Stimulated activated CD4-positive, alpha-beta T cell treated with anti-CD3 and anti-CD28 coated beads, TNF-alpha, amount 100 ng/mL, for 1 hour (primary cell): ENCODE measurements around the gene PAAF1.

Source experiments
- DNase-seq, 3 donors: peaks; one replicate each; pipeline ENCODE4 v3.0.0-alpha.2; 2020; ENCODE audit warnings: low read depth in 3 of 3, low spot score in 1 of 3

PAAF1 gene, protein sequence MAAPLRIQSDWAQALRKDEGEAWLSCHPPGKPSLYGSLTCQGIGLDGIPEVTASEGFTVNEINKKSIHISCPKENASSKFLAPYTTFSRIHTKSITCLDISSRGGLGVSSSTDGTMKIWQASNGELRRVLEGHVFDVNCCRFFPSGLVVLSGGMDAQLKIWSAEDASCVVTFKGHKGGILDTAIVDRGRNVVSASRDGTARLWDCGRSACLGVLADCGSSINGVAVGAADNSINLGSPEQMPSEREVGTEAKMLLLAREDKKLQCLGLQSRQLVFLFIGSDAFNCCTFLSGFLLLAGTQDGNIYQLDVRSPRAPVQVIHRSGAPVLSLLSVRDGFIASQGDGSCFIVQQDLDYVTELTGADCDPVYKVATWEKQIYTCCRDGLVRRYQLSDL

DNA sequence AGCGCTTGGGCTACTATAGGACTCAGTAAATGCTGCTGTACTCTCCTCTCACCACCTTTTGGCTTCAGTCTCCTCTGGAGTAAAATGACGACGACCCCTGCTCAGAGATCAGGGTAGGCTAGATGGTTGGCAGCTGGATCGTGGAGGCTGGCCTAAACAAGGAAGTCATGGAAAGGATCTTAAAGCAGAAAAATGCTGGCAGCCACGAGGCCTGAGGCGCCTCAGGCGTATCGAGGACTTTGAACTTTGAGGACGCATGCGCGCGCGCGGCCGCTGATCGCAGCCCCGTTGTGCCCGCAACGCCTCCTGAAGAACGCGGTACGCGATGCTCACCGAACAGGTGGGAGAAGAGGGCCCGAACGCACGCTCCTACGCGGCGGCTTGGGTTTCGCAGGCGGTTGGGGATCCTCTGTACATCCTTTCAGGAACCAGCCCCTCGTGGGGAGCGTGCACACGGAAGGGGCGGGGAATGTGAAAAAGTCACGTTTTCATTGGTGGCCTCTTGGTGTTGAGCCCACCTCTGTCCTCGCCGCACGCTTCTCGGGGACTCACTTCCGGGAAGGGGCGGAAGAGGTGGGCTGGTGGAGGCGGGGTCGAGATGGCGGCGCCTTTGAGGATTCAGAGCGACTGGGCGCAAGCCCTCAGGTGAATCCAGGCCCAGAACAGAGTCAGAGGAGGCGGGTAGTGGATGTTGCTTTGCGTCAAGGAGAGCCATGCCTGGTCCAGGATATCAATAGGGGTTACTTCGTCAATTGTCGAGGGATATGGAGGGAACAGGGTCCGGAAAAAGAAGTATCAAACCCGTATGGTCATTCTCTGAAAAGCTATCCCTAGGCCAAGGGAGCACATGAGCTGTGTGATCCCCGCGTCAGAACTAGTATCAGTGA, at the start of gene PAAF1, which contains the start of gene COA4:
PAAF1 (plus strand) TSS at position 576 of the 887 bp plus-strand sequence; CDS start at position 599, 23 bp downstream.
COA4 (minus strand) TSS at position 423 of the 887 bp plus-strand sequence. CDS start 3,468 bp downstream, outside the sequence.
- peak; percentile 80 to 81 (median 81) for DNase-seq

DNA sequence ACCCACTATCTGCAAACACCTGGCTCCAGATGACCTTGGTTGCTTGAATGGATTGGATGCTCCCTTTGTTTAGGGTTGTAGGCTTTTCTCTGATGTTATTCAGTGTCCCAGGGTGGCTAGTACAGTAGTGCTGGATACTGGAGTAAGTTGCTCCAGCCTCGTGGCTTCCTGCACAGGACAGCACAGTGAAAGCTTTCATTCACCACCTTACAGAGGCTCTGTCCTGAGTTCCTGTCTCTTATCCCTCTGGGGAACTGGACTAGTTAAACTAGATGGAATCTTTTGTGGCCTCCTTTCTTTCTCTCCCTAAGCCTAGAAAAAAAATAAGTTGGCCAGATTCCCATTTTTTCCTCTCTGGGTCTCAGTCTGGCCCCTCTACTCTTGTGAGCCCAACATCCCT, 46.5 kb upstream of the PAAF1 start:
- no peak for DNase-seq

DNA sequence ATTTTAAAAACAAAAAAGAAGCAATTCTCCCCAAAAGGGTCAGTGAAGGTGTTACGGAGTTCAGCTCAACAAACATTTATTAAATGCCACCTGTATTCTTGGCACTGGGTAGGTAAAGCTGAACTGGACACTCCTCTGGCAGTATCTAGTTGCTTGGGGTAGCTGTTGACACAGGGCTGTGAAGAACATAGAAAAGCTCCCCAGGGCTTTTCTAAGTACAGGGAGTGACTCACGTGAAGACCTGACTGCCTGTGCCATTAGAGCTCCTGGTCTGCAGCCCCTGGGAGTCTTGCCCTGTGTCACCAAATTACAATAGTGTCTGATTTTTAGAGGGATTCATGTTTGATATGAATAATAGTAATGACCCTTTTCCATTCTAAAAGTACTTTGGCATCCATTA, 43.7 kb upstream of the PAAF1 start:
- DNase-seq = no peak

DNA sequence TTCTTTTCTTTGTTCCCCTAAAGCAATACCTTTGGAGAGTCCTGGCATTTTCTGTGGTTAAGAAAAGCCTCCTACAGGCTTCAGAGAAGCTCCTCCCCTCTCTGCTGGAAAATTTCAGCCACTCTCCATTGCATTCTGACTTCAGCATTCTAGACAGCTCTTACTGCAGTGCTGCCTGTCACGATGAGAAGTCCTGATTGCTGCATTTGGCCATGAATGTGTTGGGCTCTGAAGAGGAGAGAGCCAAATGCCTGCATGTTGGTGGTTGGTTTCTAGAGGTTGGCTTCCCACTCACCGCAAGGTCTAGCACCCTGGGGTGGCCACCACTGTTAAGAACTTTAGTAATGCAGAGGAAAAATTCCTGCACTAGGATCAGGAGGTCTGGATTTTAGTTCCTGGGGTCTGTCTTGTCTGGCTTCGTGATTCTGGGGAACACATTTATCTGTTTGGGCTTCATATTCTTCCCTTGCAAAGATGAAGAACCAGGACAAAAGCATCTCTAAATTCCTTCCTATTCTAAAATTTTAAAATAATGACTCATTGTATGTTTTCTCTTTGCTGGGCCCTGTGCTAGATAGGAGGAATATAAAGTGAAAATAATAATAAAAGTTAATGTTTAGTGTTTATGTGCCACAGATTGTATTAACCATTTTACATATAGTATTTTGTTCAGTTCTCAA, 38.2 kb upstream of the PAAF1 start:
- no peak for DNase-seq

DNA sequence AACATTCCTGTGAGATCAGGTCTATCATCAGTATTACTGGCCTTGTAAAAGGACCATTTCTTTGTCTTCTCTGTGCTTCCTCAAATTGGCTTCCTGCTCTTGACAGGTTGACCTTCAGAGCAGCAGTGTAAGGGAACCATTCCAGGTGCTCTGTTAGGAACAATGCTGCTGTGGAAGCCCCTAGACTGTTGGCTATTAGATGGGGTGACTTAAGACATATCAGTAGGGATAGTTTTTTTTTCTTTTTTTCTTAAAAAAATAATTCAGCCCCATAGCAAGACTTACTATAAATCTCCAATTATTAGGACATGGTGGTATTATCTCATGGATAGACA, 37.7 kb upstream of the PAAF1 start:
- no peak for DNase-seq

DNA sequence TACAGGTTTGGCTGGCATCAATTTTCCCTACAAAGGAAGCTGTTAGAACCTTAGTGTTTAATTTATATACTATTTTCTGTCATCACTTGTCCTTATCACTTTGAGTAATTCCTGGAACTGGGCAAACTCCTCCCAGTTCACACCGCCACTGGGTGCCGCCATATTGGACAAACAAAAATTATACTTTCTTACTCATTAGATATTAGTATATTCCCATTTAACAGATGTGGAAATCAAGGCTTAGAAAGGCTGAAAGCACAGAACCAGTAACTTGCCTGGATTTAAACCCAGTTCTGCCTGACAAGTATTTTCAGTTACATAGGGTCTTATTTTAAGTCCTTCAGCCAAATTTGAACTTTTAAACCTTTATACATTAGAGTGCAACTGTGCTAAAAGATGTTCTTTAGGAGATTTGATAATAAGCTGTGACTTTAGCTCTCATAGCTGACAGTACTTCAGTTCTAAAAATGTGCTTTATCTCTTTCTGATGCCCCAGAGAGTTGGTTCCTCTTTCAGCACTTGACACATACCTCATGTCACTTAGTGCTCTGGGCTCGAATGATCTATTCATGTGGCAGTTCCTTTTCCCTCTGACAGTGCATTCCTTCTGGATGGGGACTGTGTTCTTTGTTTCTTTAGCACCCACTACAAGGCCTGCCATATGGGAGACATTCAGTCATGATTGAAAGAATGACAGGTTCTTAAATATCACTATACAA, 25.6 kb upstream of the PAAF1 start:
- DNase-seq = no peak

DNA sequence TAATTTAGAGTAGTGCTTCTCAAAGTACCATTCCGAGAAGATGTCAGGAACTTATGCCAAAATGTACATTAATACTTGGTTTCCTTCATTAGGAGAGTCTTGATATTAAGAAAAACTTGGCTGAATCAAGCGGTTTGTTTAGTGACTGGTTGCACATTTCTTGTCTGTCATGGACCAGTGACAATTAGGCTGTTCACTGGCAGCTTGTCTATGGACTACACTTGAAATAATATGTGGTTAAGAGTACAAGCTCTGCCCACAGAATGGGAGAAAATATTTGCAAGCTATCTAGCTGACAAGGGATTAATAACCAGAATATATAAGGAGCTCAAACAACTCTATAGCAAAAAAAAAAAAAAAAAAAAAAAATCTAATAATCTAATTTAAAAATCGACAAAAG, 24.8 kb upstream of the PAAF1 start:
- no peak for DNase-seq

DNA sequence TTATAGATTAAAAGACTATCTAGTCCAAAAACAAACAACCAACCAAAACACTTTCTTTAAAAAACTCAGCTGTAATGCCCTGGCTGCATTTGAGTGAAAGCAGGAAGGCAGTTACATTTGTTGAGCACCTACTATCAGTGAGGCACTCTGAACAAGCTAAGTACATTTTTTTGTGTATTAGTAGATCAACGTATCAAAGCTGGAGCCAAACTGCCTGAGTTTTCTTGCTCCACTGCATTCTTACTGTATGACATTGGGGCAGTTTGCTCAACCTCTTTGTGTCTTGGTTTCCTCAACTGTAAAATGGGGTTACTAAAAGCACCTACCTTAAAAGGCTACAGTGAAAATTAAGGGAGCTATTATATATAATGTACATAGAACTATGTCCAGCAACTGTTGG, 22.1 kb upstream of the PAAF1 start:
- DNase-seq = no peak

DNA sequence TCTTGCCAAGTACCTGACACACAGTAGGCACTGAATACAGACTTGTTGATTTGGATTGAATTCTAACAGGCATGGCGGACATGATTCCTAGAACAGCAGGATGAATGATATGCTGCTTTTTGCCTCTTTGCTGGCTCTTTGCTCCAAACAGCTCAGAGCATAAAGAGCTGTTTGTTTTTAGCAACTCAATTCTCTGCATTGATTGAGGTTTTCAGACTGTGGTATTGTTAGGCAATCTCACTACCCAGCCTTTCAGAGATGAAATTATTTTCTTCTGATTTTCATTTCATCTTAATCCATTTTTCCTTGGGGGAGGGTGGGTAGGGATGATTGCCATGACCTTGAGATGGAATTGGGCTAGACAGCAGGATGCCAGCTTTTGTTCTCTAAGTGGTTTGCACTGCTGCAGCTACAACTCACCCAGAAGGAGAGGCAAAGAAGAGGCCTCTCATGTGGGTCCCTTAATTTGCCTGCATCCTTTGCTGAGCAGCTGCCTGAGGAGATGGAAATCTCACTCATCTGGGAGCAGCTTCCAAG, 20.7 kb upstream of the PAAF1 start:
- DNase-seq = no peak

DNA sequence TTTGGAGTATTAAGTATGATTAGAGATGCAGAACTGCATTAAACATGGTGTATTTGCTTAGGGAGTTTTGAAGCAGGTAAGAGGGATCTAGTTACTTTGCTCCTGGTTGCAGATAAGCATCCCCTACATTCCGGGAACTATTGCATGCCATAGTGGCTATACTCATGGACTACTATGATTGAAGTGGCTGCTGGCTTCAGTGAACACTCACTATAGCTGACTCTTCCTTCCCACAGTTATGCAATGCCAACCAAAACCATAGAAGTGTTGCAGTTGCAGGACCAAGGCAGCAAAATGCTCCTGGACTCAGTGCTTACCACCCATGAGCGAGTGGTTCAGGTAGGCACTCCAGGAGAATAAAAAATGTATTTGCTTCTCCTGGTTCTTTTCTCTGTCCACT, 17.1 kb upstream of the PAAF1 start:
- no peak for DNase-seq

DNA sequence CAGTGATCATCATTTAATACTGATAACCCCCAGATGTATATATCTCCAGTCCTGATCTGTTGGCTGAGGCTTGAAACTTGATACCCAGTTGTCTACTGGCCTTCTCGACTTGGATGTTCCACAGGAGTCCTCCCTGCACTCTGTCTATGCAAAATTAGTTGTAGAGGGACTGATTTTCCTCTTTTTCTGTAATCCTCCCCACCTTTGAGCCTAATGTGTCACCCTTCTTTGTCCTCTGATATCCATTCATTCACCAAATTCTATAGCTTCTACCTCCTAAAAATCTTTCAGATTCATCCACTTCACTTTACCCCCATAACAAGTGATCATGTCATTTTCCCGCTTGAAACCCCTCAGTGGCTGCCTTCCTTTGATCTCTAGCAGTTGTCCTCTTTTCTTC, 16.6 kb upstream of the PAAF1 start:
- DNase-seq = no peak

DNA sequence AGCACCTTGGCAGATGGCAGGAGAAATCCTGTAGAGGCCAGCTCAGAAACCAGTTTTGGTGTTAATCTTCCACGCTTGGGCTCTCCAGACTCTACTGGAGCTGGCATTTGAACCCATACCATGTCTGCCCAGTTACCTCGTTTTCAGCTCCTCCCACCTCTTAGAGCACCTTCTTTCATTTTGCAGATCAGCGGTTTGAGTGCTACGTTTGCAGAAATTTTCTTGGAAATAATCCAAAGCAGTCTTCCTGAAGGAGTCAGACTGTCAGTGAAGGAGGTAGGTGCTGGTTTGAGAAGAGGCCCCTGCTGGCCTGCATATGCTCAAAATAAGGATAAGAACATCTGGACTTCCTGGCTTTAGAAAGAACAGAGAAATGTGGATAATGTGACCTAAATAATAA, 13.8 kb upstream of the PAAF1 start:
- DNase-seq = no peak

DNA sequence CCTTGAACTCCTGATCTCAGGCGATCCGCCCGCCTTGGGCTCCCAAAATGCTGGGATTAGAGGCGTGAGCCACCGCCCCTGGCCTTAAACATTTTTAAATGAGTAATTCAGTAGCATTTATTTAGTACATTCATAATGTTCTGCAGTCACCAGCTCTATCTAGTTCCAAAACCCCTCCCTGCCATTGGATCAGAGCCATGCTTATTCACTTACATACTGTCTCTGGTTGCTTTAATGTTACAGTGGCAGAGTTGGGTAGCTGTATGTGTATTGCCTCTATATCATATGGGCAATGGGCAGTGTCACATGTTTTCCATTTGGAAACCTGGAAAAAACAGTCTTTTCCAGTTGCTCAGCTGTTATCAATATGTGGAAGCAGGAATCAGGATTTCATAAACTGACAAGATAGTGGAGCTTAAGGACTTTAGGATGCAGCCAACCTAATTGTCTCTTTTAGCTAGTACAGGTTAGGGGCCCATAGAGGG, 10.7 kb upstream of the PAAF1 start:
- DNase-seq = no peak

DNA sequence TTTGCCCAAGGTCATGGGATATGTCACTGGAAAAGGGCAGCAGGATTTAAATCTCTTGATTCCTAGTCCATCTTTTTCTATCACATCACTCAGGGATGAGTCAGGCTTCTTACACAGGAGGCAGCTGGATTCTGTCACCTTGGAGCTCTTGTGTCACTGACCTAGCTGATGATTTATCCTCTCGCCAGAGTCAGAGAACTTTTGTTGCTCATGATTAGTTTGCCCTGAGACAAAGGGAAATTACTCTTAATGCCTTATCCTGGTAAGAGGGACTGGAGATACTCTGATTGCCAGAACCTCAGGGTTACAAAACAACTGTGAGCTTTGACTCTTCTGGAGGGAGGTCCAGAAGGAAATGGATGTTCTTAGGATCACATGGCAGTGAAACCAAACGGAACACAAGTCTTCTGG, 10.2 kb upstream of the PAAF1 start:
- no peak for DNase-seq

DNA sequence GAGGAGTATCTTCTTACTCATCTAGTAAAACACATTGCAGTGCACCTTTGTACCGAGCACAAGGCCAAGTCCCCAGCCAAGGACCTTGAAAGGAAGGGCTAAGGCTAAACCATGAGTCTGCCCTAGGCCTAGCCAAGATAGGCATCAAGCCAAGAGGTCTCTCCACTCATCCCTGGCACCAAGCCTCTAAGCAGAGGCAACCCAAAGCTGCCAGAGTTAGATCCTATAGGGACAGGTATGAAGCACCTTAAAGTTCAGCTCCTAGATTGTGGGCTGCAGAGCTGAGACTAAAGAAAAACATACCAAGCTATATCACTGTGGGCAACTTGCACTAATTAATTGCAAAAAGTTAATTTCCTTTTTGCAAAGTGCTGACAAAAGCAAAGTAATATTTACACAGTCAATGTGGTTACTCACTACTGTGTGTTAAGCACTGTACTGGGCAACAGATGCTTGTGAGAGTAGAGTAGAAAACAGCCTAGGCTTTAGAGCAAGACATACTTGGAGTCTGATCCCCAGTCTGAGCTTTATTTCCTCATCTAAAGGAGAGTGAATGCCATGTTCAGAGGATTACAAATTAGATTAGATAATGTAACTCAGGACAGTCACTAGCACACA, 7.4 kb upstream of the PAAF1 start:
- DNase-seq = no peak

DNA sequence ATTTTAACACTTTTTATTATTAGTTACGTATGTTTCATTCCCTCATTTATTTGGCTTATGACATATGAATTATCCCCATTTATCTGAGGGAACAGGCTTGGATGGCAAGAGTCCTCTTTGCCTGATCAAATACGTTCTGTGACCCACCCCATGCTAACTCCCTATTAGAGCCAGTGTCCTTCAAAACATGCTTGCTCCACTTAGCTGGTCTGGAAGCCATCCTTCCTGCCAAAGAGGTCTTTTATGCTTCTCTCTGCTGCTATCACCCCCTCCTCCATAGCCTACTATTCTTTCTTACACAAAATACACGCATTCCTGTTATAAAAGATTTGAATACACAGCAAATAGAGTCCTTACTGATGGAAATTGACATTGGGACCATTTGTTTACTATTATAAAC, 6.5 kb upstream of the PAAF1 start:
- no peak for DNase-seq

DNA sequence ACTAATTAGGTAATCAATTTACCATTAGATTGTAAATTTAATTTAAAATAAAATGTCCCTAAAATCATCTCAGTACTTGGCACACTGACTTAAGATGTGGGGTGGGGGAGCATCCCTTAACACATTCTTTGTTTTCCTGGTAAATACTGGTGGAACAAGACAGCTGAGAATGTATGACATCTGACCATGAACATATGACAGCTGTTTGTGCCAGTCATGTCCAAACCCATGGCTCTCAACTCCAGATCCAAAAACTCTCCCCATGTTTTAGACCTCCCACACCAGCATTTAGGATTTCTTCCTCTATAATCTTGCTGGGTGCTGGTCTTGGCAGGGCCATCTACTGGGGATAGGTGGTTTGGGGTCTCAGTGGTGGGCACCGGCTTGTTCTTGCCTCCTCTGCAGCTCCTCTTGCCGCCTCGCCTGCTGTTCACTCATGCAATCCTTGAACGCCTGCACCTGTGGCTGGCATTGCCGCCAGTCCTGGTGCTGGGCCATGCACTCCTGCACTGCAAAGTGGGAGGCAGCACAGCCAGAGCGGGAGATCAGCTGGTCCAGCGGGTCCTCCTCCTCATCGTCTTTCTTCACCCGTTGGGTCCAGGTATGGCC, 3.9 kb upstream of the PAAF1 start:
- DNase-seq = no peak

DNA sequence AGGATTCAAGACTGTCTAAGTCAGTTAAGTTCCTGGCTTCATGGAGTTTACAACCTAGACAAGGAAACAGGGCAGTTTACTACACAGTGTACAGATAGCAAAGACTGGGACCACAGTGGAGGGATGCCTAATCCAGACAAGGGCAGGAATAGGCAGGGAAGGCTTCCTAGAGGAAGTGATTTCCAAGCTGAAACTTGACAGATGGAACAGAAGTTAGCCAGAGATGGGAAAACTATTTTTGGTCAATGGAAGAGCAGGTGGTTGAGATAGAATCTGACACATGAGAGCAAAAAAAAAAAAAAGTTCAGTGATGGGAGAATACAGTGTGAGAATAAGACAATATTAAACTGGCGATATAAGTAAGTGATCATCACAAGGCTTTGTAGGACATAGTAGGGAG, 1.4 kb upstream of the PAAF1 start:
- no peak for DNase-seq

DNA sequence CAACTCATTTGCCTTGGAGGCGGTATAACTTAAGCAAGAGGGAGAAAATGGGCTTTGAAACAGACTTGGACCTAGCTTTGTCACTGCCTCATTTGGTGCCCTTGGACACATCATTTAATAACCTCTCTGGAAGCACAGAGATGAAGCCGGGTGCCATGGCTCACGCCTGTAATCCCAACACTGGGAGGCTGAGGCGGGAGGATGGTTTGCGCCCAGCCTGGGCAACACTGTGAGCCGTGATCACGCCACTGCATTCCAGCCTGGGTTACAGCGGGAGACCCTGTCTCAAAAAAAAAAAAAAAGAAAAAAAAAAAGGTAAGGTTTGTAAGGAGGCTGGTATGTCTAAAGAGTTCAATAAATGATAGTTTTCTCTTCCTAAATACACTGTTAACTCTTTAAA, 959 bp upstream of the PAAF1 start:
- DNase-seq = no peak

DNA sequence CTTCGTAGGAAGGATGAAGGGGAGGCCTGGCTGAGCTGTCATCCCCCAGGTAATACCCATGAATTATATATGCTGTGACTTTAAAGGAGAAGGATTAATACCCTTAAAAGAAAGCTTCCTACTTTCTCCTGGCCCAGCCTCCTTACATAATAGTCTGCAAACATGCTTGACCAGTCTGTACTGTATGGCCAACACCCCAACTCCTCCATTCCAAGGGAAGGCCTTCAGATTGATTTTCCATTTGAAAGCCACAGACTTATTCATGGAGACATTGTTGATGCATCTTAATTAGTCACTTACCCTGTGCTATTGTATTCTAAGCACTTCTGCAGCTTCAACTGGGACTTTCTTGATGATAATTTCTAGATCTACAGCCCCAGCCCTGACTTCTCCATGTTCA, 2.0 kb downstream of the PAAF1 start:
- DNase-seq = no peak
